Neural progenitor cell (in vitro differentiated cells): ENCODE measurements around the gene ZMIZ2. TPM values are rescaled to one million over a fixed set of nuclear protein-coding genes. Genes with fewer than 3 reads are reported as not detected.

Experiments used
- DNase-seq: peaks from one replicate; pipeline ENCODE4 v3.0.0-alpha.2; 2016; ENCODE audit warnings: low spot score
- H2AFZ ChIP-seq: fragments of 200-600 bp; sonication (generic); replicated peaks from 2 replicates; pipeline ENCODE4 v1.6.1; 2016; ENCODE audit warnings: antibody characterized with exemption
- H3F3A ChIP-seq: fragments of 200-600 bp; sonication (generic); 2 replicates; pipeline ENCODE4 v1.6.1; 2016; ENCODE audit warnings: antibody characterized with exemption, low read depth
- H3K27ac ChIP-seq: fragments of 200-600 bp; sonication (generic); 2 replicates; pipeline ENCODE4 v1.5.1; 2016; ENCODE audit warnings: mild to moderate bottlenecking
- H3K27me3 ChIP-seq: fragments of 200-600 bp; sonication (generic); 2 replicates; pipeline ENCODE4 v1.6.1; 2016; ENCODE audit warnings: mild to moderate bottlenecking, moderate library complexity
- H3K36me3 ChIP-seq: fragments of 200-600 bp; sonication (generic); 2 replicates; pipeline ENCODE4 v1.5.1; 2016
- H3K4me1 ChIP-seq: fragments of 200-600 bp; sonication (generic); 2 replicates; pipeline ENCODE4 v1.6.1; 2016; ENCODE audit warnings: mixed run types
- H3K4me2 ChIP-seq: fragments of 200-600 bp; sonication (generic); 2 replicates; pipeline ENCODE4 v1.6.1; 2016
- H3K4me3 ChIP-seq: fragments of 200-600 bp; sonication (generic); 2 replicates; pipeline ENCODE4 v1.5.1; 2016
- H3K79me2 ChIP-seq: fragments of 200-600 bp; sonication (generic); 2 replicates; pipeline ENCODE4 v1.6.1; 2016; ENCODE audit warnings: low read depth
- H3K9ac ChIP-seq: fragments of 200-600 bp; sonication (generic); 2 replicates; pipeline ENCODE4 v1.6.1; 2016
- H3K9me3 ChIP-seq: fragments of 200-600 bp; sonication (generic); 2 replicates; pipeline ENCODE4 v1.5.1; 2016; ENCODE audit warnings: low read depth
- H4K20me1 ChIP-seq: fragments of 200-600 bp; sonication (generic); 2 replicates; pipeline ENCODE4 v1.6.1; 2016; ENCODE audit warnings: low read depth
- H3K27ac Mint-ChIP-seq: 3 replicates; pipeline ENCODE4 v1.8.0; 2021; ENCODE audit warnings: mixed read lengths
- H3K27me3 Mint-ChIP-seq: 2 replicates; pipeline ENCODE4 v1.8.0; 2022; ENCODE audit warnings: low read depth, mild to moderate bottlenecking, inconsistent platforms, moderate library complexity, mixed read lengths; ENCODE audit not compliant: insufficient read depth
- H3K36me3 Mint-ChIP-seq: 3 replicates; pipeline ENCODE4 v1.8.0; 2021; ENCODE audit warnings: mixed read lengths
- H3K4me1 Mint-ChIP-seq: 3 replicates; pipeline ENCODE4 v1.8.0; 2021; ENCODE audit warnings: mixed read lengths
- H3K4me3 Mint-ChIP-seq: 3 replicates; pipeline ENCODE4 v1.8.0; 2021; ENCODE audit warnings: mild to moderate bottlenecking, moderate library complexity, mixed read lengths
- H3K9me3 Mint-ChIP-seq: 3 replicates; pipeline ENCODE4 v1.8.0; 2020; ENCODE audit warnings: mixed read lengths
- CTCF ChIP-seq: fragments of 200-600 bp; sonication (generic); IDR thresholded peaks from 2 replicates; pipeline ENCODE4 v1.5.1; 2017; ENCODE audit warnings: antibody characterized with exemption, mild to moderate bottlenecking
- EZH2 ChIP-seq: fragments of 200-600 bp; sonication (generic); IDR thresholded peaks from 2 replicates; pipeline ENCODE4 v1.6.1; 2017; ENCODE audit warnings: antibody characterized with exemption, mild to moderate bottlenecking, moderate library complexity
- EZH2phosphoT487 ChIP-seq: fragments of 200-600 bp; sonication (generic); IDR thresholded peaks from 2 replicates; pipeline ENCODE4 v1.6.1; 2017; ENCODE audit warnings: antibody characterized with exemption
- total RNA-seq: library from RNA; depleted of rRNA; stranded (reverse); fragments of >200 nt; gene quantifications from 2 replicates; pipeline ENCODE4 v1.2.3, GENCODE V29; 2015; ENCODE audit warnings: low replicate concordance

The ZMIZ2 gene
- total RNA-seq, 1 donor from 2014 or later = 7.6 TPM

- H3K27me3 ChIP-seq = no peaks in the 10 kb centered on the region
- no peak overlapping the region for H3K4me2 ChIP-seq
- H3K4me1 Mint-ChIP-seq = peaks cover 13% of the 10 kb centered on the region
- H2AFZ ChIP-seq = no peak overlapping the region
- H3F3A ChIP-seq = peaks cover 15% of the 10 kb centered on the region
- H3K36me3 Mint-ChIP-seq = peaks cover 21% of the 10 kb centered on the region
- peaks cover 2% of the 10 kb centered on the region for H3K27me3 Mint-ChIP-seq
- H3K4me1 ChIP-seq = peaks cover 21% of the 10 kb centered on the region
- H3K36me3 ChIP-seq = no peaks in the 10 kb centered on the region
- H3K4me3 Mint-ChIP-seq = no peak overlapping the region
- no peak for TF ChIP-seq CTCF
- no peak for TF ChIP-seq EZH2
- no peak for TF ChIP-seq EZH2phosphoT487
- no peaks in the 10 kb centered on the region for H3K9me3 Mint-ChIP-seq
- no peaks in the 10 kb centered on the region for H3K9me3 ChIP-seq
- H3K79me2 ChIP-seq = no peaks in the 10 kb centered on the region
- no peak overlapping the region for H3K27ac ChIP-seq
- H4K20me1 ChIP-seq = peaks cover 3% of the 10 kb centered on the region
- H3K27ac Mint-ChIP-seq = no peak overlapping the region
- H3K9ac ChIP-seq = no peak overlapping the region
- DNase-seq = no peak
- no peak overlapping the region for H3K4me3 ChIP-seq
These were observed 17.1 kb downstream of the ZMIZ2 start for GRCh38 chr7:44765579-44766415.

GRCh38 chr7:44766416-44766801 is 17.8 kb downstream of the ZMIZ2 start:
- Mint-ChIP-seq H3K27me3 (peaks cover 5% of the 10 kb centered on the region), H3K27ac (no peak overlapping the region), H3K4me3 (no peak overlapping the region)

GRCh38 chr7:44767134-44767911 is 18.7 kb downstream of the ZMIZ2 start:
- H3K27me3 Mint-ChIP-seq = peaks cover 7% of the 10 kb centered on the region
- H3K79me2 ChIP-seq = no peaks in the 10 kb centered on the region
- no peaks in the 10 kb centered on the region for H3K9me3 ChIP-seq
- H3K9ac ChIP-seq = no peak overlapping the region
- H3K27ac Mint-ChIP-seq = no peak overlapping the region
- H3K36me3 Mint-ChIP-seq = peaks cover 19% of the 10 kb centered on the region
- H3K9me3 Mint-ChIP-seq = no peaks in the 10 kb centered on the region
- H3K4me2 ChIP-seq = no peak overlapping the region
- H3K4me3 ChIP-seq = no peak overlapping the region
- H3K4me1 Mint-ChIP-seq = peaks cover 17% of the 10 kb centered on the region
- no peak overlapping the region for H3K4me3 Mint-ChIP-seq
- no peak overlapping the region for H3K27ac ChIP-seq
- no peak for TF ChIP-seq CTCF
- TF ChIP-seq EZH2phosphoT487 = no peak
- no peak for TF ChIP-seq EZH2
- H3K36me3 ChIP-seq = no peaks in the 10 kb centered on the region
- peaks cover 3% of the 10 kb centered on the region for H4K20me1 ChIP-seq
- peaks cover 21% of the 10 kb centered on the region for H3K4me1 ChIP-seq
- no peak for DNase-seq
- H2AFZ ChIP-seq = no peak overlapping the region
- no peaks in the 10 kb centered on the region for H3K27me3 ChIP-seq
- peaks cover 15% of the 10 kb centered on the region for H3F3A ChIP-seq

More at GRCh38 chr7:44766416-44766801, 17.8 kb downstream of the ZMIZ2 start:
- Histone ChIP-seq H4K20me1 (peaks cover 3% of the 10 kb centered on the region), H3K27me3 (no peaks in the 10 kb centered on the region), H3K27ac (no peak overlapping the region), H3K4me2 (no peak overlapping the region), H3K36me3 (no peaks in the 10 kb centered on the region), H3K4me3 (no peak overlapping the region), H3K9ac (no peak overlapping the region), H3K9me3 (no peaks in the 10 kb centered on the region), H3F3A (peaks cover 15% of the 10 kb centered on the region), H3K79me2 (no peaks in the 10 kb centered on the region), H3K4me1 (peaks cover 21% of the 10 kb centered on the region), H2AFZ (no peak overlapping the region)
- H3K9me3 Mint-ChIP-seq = no peaks in the 10 kb centered on the region
- H3K36me3 Mint-ChIP-seq = peaks cover 21% of the 10 kb centered on the region
- peaks cover 15% of the 10 kb centered on the region for H3K4me1 Mint-ChIP-seq
- TF ChIP-seq EZH2phosphoT487 (no peak), CTCF (no peak), EZH2 (no peak)
- DNase-seq = no peak
